Nephron (organoid): ENCODE measurements around the gene CCDC88C.

Experiments
- H3K27ac Mint-ChIP-seq, 3 experiments: 2 replicates each; pipeline ENCODE4 v1.8.0; 2020; ENCODE audit warnings: mixed read lengths in 3 of 3, mild to moderate bottlenecking in 2 of 3, moderate library complexity in 1 of 3
- H3K27me3 Mint-ChIP-seq: 2 replicates; pipeline ENCODE4 v1.8.0; 2021; ENCODE audit warnings: low read depth, mild to moderate bottlenecking, moderate library complexity, mixed read lengths
- H3K36me3 Mint-ChIP-seq: 2 replicates; pipeline ENCODE4 v1.8.0; 2020; ENCODE audit warnings: low read depth, mixed read lengths
- H3K4me1 Mint-ChIP-seq: 2 replicates; pipeline ENCODE4 v1.8.0; 2020; ENCODE audit warnings: mixed read lengths
- H3K4me3 Mint-ChIP-seq, 3 experiments: 2 replicates each; pipeline ENCODE4 v1.8.0; 2020; ENCODE audit warnings: mild to moderate bottlenecking in 3 of 3, mixed read lengths in 3 of 3, moderate library complexity in 2 of 3
- H3K9me3 Mint-ChIP-seq: 2 replicates; pipeline ENCODE4 v1.8.0; 2020; ENCODE audit warnings: mixed read lengths
- TF ChIP-seq, protein P1 (sequence below), 3 experiments: fragments of 200-600 bp; sonication (generic); IDR thresholded peaks; one replicate each; pipeline ENCODE4 v1.5.0; 2021; ENCODE audit warnings: antibody characterized with exemption in 3 of 3; ENCODE audit not compliant: unreplicated experiment in 3 of 3

The CCDC88C gene

DNA sequence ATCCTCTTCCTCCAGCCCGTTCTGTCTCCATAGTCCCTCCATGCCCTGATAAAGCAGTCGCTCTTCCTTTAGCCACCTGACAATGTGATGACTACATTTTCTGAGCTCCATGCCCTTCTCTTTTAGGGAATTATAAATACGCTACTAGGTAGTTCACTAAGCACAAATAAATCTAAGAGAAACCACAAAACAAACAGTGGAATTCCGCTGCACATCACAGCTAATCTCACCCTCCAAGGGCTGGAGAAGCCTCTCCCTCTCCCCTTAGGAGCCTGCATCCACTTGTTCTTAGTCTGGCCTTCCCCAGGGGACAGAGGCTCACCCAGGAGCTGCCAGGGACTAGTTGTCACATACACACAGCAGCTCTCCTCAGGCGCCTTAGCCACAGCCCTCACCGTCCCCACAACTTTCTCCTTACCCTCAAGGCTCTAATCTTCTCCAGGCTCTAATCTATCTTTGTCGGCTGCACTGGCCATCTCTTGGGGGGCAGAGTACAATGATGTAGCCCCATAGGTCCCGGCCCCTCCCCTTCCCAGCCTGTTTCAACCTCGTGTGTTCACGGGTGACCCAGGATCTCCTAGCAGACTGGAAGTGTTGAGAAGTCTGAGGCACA is 117.2 kb downstream of the CCDC88C start:
- Mint-ChIP-seq H3K27me3 (no peaks in the 10 kb centered on the region), H3K4me3 (no peak overlapping the region)

DNA sequence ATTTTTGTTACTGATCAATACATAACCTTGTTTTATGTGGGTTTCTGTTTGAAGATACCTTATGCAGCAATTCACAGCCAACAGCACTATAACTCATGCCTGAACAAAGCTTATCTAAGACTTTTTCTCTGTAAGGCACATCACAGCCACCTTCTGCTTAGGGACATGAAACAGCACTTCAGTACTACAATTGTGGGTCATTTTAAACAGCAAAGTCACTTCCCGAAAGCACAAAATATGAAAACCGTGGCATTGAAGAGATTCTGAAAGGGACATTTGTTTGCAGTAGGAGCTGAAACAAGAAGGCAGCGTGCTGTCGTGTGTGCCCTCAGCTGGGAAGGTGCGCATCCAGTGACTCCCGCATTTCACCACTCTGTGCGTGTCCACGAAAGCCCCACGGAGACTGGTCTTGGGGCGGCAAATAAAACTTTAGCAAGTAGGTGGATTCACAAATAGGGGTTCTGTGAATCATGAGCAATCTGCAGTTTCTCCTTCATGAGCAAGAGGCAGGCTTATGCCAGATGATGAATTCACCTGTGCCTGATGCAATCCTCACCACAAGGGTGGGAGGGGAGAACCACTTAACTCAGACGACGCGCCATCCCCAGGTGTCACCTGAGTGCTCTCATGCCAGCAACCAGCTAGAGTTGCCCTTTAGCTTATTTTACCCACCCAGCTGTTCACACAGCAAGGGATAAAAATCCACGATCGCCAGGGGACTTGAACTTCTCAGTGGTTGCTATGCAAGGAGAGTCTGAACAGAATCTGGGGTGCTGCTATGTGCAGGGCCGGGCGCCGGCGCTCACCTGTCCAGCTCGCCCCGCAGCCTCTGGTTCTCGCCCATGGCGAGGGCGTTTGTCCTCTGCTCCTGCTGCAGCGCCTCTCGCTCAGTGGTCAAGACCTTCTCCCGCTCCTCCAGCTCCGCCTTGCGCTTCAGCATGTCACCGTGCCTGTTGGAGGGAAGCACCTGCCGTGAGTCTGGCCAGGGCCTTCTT is 118.2 kb downstream of the CCDC88C start:
- TF ChIP-seq, protein P1, sequence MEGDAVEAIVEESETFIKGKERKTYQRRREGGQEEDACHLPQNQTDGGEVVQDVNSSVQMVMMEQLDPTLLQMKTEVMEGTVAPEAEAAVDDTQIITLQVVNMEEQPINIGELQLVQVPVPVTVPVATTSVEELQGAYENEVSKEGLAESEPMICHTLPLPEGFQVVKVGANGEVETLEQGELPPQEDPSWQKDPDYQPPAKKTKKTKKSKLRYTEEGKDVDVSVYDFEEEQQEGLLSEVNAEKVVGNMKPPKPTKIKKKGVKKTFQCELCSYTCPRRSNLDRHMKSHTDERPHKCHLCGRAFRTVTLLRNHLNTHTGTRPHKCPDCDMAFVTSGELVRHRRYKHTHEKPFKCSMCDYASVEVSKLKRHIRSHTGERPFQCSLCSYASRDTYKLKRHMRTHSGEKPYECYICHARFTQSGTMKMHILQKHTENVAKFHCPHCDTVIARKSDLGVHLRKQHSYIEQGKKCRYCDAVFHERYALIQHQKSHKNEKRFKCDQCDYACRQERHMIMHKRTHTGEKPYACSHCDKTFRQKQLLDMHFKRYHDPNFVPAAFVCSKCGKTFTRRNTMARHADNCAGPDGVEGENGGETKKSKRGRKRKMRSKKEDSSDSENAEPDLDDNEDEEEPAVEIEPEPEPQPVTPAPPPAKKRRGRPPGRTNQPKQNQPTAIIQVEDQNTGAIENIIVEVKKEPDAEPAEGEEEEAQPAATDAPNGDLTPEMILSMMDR (IDR thresholded peaks at IDR 0.05; ENCODE audit: unreplicated experiment in 3 of 3) = no peak
- H3K36me3 Mint-ChIP-seq = peaks cover 45% of the 10 kb centered on the region
- H3K4me3 Mint-ChIP-seq = no peak overlapping the region
- no peaks in the 10 kb centered on the region for H3K4me1 Mint-ChIP-seq
- no peak overlapping the region for H3K27ac Mint-ChIP-seq
- H3K27me3 Mint-ChIP-seq = no peaks in the 10 kb centered on the region
- H3K9me3 Mint-ChIP-seq = no peaks in the 10 kb centered on the region

More for the DNA sequence above, 117.2 kb downstream of the CCDC88C start:
- H3K4me1 Mint-ChIP-seq = no peaks in the 10 kb centered on the region
- peaks cover 54% of the 10 kb centered on the region for H3K36me3 Mint-ChIP-seq
- TF ChIP-seq, protein P1 (IDR thresholded peaks at IDR 0.05; ENCODE audit: unreplicated experiment in 3 of 3) = no peak
- H3K9me3 Mint-ChIP-seq = no peaks in the 10 kb centered on the region
- no peak overlapping the region for H3K27ac Mint-ChIP-seq

- TF ChIP-seq, protein P1 (IDR thresholded peaks at IDR 0.05; ENCODE audit: unreplicated experiment in 3 of 3) = no peak
- Mint-ChIP-seq H3K27me3 (no peaks in the 10 kb centered on the region), H3K4me1 (no peaks in the 10 kb centered on the region), H3K9me3 (no peaks in the 10 kb centered on the region), H3K36me3 (peaks cover 54% of the 10 kb centered on the region), H3K4me3 (no peak overlapping the region), H3K27ac (no peak overlapping the region)
Observed at GRCh38 chr14:91298576-91298975, 119.0 kb downstream of the CCDC88C start.

- Mint-ChIP-seq H3K4me3 (no peak overlapping the region), H3K9me3 (no peaks in the 10 kb centered on the region), H3K36me3 (peaks cover 60% of the 10 kb centered on the region), H3K4me1 (no peaks in the 10 kb centered on the region), H3K27me3 (no peaks in the 10 kb centered on the region), H3K27ac (no peak overlapping the region)
- TF ChIP-seq, protein P1 (IDR thresholded peaks at IDR 0.05; ENCODE audit: unreplicated experiment in 3 of 3) = no peak
Observed at GRCh38 chr14:91297081-91297711, 120.4 kb downstream of the CCDC88C start.

DNA sequence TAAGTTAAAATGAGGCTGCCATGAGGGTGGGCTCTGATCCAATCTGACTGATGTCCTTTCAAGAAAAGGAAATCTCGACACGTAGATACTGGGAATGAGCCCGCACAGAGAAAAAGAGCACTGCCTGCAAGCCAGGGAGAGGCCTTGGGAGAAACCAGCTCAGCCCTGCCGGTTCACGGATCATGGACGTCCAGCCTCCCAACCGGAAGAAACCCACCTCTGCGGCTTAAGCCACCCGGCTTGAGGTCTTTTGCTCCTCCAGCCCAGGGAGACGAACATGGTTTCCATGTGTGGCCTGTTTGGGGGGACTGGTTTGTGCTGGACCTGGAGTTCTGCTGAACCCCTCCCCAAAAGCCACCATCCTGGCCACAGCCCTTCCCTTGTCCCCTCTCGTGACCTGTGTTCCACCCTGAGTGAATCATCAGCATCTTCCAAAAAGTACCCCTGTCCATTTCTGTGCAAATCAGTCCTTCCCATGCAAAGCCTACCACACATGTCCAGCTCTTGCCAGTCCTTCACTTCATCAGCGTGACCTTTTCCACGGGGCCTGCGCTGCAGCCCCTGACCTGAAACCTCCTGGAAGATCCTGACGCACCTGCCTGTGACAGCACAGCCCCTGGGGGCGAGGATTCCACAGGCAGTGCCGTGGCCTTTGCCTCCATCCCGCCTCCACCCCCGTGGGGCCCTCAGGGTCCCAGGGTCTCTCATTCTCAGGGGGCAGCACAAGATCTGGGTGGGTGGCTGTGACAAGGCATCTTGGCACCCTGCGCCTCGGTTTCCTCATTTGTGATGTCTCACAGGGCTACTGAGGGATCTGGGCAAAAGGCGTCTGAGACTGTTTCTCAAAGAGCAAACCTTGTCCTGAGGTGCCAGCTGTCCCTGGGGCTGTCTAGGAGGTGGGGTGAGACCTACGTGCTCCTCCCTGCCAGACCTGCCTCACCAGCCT is 121.5 kb downstream of the CCDC88C start:
- Mint-ChIP-seq H3K27ac (no peak overlapping the region), H3K9me3 (no peaks in the 10 kb centered on the region), H3K27me3 (no peaks in the 10 kb centered on the region), H3K4me3 (no peak overlapping the region), H3K36me3 (peaks cover 52% of the 10 kb centered on the region), H3K4me1 (no peaks in the 10 kb centered on the region)
- TF ChIP-seq, protein P1 (IDR thresholded peaks at IDR 0.05; ENCODE audit: unreplicated experiment in 3 of 3) = no peak
